ENCODE results near the gene FOXP3. TPM values are rescaled to one million over a fixed set of nuclear protein-coding genes. Genes with fewer than 3 reads are reported as not detected.

Gene FOXP3
- total and polyA plus RNA-seq, 11 donors: 0.11 to 1.4 TPM; not detected in 9

GRCh38 chrX:49250578-49250977 lies 13.9 kb downstream of the FOXP3 start:
- Histone ChIP-seq H3K4me1 (no peaks in the 10 kb centered on the region), H3K9me3 (no peaks in the 10 kb centered on the region), H3K27ac (no peak overlapping the region), H3K4me3 (no peak overlapping the region), H3K36me3 (peaks cover 0 to 28% (median 3%) of the 10 kb centered on the region in 9 donors), H3K27me3 (no peaks in the 10 kb centered on the region)
- ATAC-seq (no peak), DNase-seq (no peak)
- intact Hi-C loops (cut with DNase I): no loop called here
- WGBS, 4 donors: 84 to 91% (median 91%) methylated on average over 9 of the region's 9 CpGs
- TF ChIP-seq CTCF (IDR thresholded peaks at IDR 0.05): no peak
- TF ChIP-seq POLR2A (IDR thresholded peaks at IDR 0.05): no peak

- no peaks in the 10 kb centered on the region for H3K9me3 ChIP-seq
- no peaks in the 10 kb centered on the region for H3K27me3 ChIP-seq
- 80 to 99% (median 93%) methylated on average over 11 to 13 of the region's 13 CpGs for WGBS, 4 donors
- ATAC-seq (no peak), DNase-seq (no peak)
- no peak overlapping the region for H3K4me3 ChIP-seq
- TF ChIP-seq CTCF (IDR thresholded peaks at IDR 0.05) (no peak), POLR2A (IDR thresholded peaks at IDR 0.05) (no peak)
- H3K4me1 ChIP-seq: no peaks in the 10 kb centered on the region
- no peak overlapping the region for H3K27ac ChIP-seq
- intact Hi-C loops (cut with DNase I): no loop called here
- H3K36me3 ChIP-seq: peaks cover 0 to 28% (median 3%) of the 10 kb centered on the region in 9 donors
Measured at GRCh38 chrX:49250066-49250465, 14.4 kb downstream of the FOXP3 start.

- Histone ChIP-seq H3K27me3 (no peaks in the 10 kb centered on the region), H3K4me3 (no peak overlapping the region), H3K36me3 (peaks cover 0 to 32% (median 3%) of the 10 kb centered on the region in 9 donors), H3K4me1 (no peaks in the 10 kb centered on the region), H3K9me3 (no peaks in the 10 kb centered on the region), H3K27ac (no peak overlapping the region)
- TF ChIP-seq CTCF (IDR thresholded peaks at IDR 0.05) (no peak), POLR2A (IDR thresholded peaks at IDR 0.05) (no peak)
- WGBS, 4 donors: 85 to 93% (median 91%) methylated on average over 7 to 9 of the region's 9 CpGs
- ATAC-seq: no peak
- DNase-seq: no peak
- intact Hi-C loops (cut with DNase I): no loop called here
Measured at GRCh38 chrX:49249616-49250015, 14.9 kb downstream of the FOXP3 start.

GRCh38 chrX:49249071-49249470 lies 15.4 kb downstream of the FOXP3 start:
- intact Hi-C loops (cut with DNase I): no loop called here

More at GRCh38 chrX:49249071-49249470, 15.4 kb downstream of the FOXP3 start:
- no peak for TF ChIP-seq CTCF (IDR thresholded peaks at IDR 0.05)
- no peak for TF ChIP-seq POLR2A (IDR thresholded peaks at IDR 0.05)
- Histone ChIP-seq H3K27ac (no peak overlapping the region), H3K4me3 (no peak overlapping the region), H3K27me3 (no peaks in the 10 kb centered on the region), H3K4me1 (no peaks in the 10 kb centered on the region), H3K36me3 (peaks cover 0 to 37% (median 7%) of the 10 kb centered on the region in 9 donors), H3K9me3 (no peaks in the 10 kb centered on the region)
- DNase-seq: no peak
- 76 to 91% (median 85%) methylated on average over 6 of the region's 6 CpGs for WGBS, 4 donors
- no peak for ATAC-seq
